Measurements from ENCODE around the gene FRMD1. TPM values are rescaled to one million over a fixed set of nuclear protein-coding genes. Genes with fewer than 3 reads are reported as not detected.

FRMD1 gene
- total RNA-seq, 4 donors from 2014 or later, result 9.9 to 14.4 (median 12.5) TPM

DNA sequence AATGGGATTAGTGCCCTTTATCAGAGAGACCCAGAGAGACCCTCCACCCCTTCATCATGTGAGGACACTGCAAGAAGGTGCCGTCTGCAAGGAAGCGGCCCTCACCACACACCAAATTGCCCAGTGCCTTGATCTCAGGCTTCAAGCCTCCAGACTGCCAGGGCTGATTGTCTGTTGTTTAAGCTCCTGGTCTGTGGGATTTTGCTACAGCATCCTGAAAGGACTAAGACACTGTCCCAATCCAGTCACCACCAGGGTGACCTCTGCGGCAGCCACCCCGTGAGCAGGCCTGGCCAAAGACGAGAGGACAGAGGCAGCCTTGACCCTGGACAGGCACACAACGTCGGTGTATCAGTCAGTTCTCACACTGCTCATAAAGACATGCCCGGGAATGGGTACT, 13.5 kb upstream of the FRMD1 start:
- Histone ChIP-seq H3K36me3 (no peaks in the 10 kb centered on the region), H3K9me3 (peaks cover 0 to 6% (median 0%) of the 10 kb centered on the region in 4 donors), H3K4me1 (peaks cover 0 to 19% (median 18%) of the 10 kb centered on the region in 4 donors), H3K4me3 (no peak overlapping the region), H3K27ac (peak overlapping the region in 1 of 4 donors; percentile 10), H3K27me3 (no peaks in the 10 kb centered on the region)
- TF ChIP-seq POLR2A (IDR thresholded peaks at IDR 0.05) (no peak), EP300 (IDR thresholded peaks at IDR 0.05) (no peak)
- TF ChIP-seq, protein P1, sequence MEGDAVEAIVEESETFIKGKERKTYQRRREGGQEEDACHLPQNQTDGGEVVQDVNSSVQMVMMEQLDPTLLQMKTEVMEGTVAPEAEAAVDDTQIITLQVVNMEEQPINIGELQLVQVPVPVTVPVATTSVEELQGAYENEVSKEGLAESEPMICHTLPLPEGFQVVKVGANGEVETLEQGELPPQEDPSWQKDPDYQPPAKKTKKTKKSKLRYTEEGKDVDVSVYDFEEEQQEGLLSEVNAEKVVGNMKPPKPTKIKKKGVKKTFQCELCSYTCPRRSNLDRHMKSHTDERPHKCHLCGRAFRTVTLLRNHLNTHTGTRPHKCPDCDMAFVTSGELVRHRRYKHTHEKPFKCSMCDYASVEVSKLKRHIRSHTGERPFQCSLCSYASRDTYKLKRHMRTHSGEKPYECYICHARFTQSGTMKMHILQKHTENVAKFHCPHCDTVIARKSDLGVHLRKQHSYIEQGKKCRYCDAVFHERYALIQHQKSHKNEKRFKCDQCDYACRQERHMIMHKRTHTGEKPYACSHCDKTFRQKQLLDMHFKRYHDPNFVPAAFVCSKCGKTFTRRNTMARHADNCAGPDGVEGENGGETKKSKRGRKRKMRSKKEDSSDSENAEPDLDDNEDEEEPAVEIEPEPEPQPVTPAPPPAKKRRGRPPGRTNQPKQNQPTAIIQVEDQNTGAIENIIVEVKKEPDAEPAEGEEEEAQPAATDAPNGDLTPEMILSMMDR (IDR thresholded peaks at IDR 0.05), result no peak
- no peak for DNase-seq (ENCODE audit: low spot score in 2 of 2)
- WGBS, 2 donors, result 81 to 84% methylated on average over 8 of the region's 8 CpGs

- TF ChIP-seq, protein P1 (IDR thresholded peaks at IDR 0.05), result no peak
- no peak for TF ChIP-seq EP300 (IDR thresholded peaks at IDR 0.05)
- no peak for TF ChIP-seq POLR2A (IDR thresholded peaks at IDR 0.05)
- no peak for DNase-seq (ENCODE audit: low spot score in 2 of 2)
- Histone ChIP-seq H3K36me3 (no peaks in the 10 kb centered on the region), H3K4me1 (peaks cover 0 to 23% (median 19%) of the 10 kb centered on the region in 4 donors), H3K4me3 (no peak overlapping the region), H3K27ac (peak overlapping the region in 2 of 4 donors; percentile 28 to 77), H3K9me3 (peaks cover 0 to 6% (median 0%) of the 10 kb centered on the region in 4 donors), H3K27me3 (no peaks in the 10 kb centered on the region)
- WGBS, 2 donors, result 80 to 87% methylated on average over 25 to 28 of the region's 28 CpGs
These were observed 12.6 kb upstream of the FRMD1 start for GRCh38 chr6:168091381-168092264.

DNA sequence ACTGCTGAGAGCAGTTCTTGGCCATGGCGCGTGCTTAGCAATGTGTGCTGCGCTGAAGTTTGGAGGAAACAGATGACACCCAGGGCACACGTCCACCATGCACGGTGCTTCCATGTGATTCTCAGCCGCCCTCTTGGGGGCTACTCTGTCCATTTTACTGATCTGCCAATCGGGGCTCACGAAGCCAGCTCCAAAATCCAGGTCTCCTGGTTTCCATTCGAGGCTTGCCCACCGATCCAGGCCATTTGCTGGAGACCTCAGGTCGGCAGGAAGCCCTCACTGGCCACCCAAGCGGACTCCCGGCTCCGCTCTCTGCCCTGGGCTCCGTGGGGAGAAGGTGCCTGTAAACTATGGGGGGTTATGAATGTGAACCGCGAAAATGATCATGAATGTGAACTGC, 11.7 kb upstream of the FRMD1 start:
- peaks cover 0 to 23% (median 19%) of the 10 kb centered on the region in 4 donors for H3K4me1 ChIP-seq
- H3K9me3 ChIP-seq, result peaks cover 0 to 6% (median 0%) of the 10 kb centered on the region in 4 donors
- H3K27me3 ChIP-seq, result no peaks in the 10 kb centered on the region
- no peaks in the 10 kb centered on the region for H3K36me3 ChIP-seq
- H3K4me3 ChIP-seq, result no peak overlapping the region
- WGBS, 2 donors, result 75 to 86% methylated on average over 17 of the region's 17 CpGs
- DNase-seq (ENCODE audit: low spot score in 2 of 2), result no peak
- TF ChIP-seq POLR2A (IDR thresholded peaks at IDR 0.05) (no peak), EP300 (IDR thresholded peaks at IDR 0.05) (no peak)
- TF ChIP-seq, protein P1 (IDR thresholded peaks at IDR 0.05), result no peak
- peak overlapping the region in 1 of 4 donors; percentile 77 for H3K27ac ChIP-seq

- WGBS, 2 donors, result 76 to 82% methylated on average over 16 of the region's 16 CpGs
- H3K4me3 ChIP-seq, result no peak overlapping the region
- DNase-seq (ENCODE audit: low spot score in 2 of 2), result no peak
- peaks cover 0 to 23% (median 19%) of the 10 kb centered on the region in 4 donors for H3K4me1 ChIP-seq
- no peak for TF ChIP-seq EP300 (IDR thresholded peaks at IDR 0.05)
- no peaks in the 10 kb centered on the region for H3K27me3 ChIP-seq
- H3K9me3 ChIP-seq, result peaks cover 0 to 6% (median 0%) of the 10 kb centered on the region in 4 donors
- peak overlapping the region in 2 of 4 donors; percentile 77 to 78 for H3K27ac ChIP-seq
- no peaks in the 10 kb centered on the region for H3K36me3 ChIP-seq
These were observed 11.2 kb upstream of the FRMD1 start for GRCh38 chr6:168090064-168090690.

DNA sequence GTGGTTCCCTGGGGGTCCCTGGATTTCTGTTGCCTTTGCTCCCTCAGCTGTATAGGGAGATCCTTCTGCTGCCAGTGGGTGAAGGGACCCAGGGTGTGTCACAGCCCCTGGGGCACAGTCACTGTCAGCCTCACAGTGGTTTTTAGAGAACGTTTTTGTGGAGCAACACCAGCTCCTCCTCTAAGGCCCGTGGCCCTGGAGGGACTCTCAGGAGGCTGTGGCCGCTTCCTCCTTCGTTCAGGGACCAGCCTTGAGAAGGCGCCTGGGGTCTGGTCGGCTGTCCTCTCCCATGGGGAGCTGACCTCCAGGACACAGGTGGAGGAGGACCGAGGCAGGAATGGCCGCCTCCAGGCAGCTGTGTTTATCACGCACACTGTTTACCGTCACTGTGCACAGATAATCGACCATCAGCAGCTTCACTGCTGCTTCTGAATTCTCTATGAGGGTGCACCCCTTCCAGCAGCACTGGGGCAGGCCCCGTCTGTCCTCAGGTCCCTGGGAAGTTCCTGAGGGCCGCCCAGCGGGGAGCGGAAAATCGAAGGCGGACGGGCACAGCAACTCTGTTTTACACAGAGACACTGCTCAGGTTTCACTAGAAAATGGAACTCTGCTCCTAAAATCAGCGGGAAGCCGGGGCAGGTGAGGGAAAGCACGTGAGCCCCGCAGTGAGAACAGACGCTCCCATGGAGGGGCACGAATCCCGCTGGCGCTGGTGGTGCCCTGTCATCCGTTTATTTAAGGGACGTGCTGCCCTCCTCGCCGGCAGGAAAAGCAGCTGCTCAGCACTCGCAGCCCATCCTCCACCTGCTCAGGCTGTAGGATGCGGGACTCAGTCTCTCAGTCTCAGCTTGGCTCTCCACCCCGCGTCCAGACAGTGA, 10.4 kb upstream of the FRMD1 start:
- WGBS, 2 donors, result 79 to 82% methylated on average over 26 to 34 of the region's 34 CpGs
- no peaks in the 10 kb centered on the region for H3K27me3 ChIP-seq
- no peak for DNase-seq (ENCODE audit: low spot score in 2 of 2)
- peaks cover 0 to 6% (median 0%) of the 10 kb centered on the region in 4 donors for H3K9me3 ChIP-seq
- TF ChIP-seq EP300 (IDR thresholded peaks at IDR 0.05), result no peak
- TF ChIP-seq, protein P1 (IDR thresholded peaks at IDR 0.05), result no peak
- no peak for TF ChIP-seq POLR2A (IDR thresholded peaks at IDR 0.05)
- H3K4me3 ChIP-seq, result no peak overlapping the region
- peaks cover 0 to 23% (median 19%) of the 10 kb centered on the region in 4 donors for H3K4me1 ChIP-seq
- no peaks in the 10 kb centered on the region for H3K36me3 ChIP-seq
- peak overlapping the region; percentile 52 to 78 (median 77) for H3K27ac ChIP-seq
